Stomach (tissue), 9 donors: ENCODE results near the gene PTPRT. TPM values are rescaled to one million over a fixed set of nuclear protein-coding genes. Genes with fewer than 3 reads are reported as not detected.

Source experiments
- DNase-seq, 2 donors: peaks; one replicate each; pipeline versions ENCODE4 v3.0.0 to v3.0.0-alpha.2; 2013 to 2019
- H3K27ac ChIP-seq, 5 donors: fragments of 200-600 bp in 4 of 5; sonication (generic) in 4 of 5; one replicate each; pipeline ENCODE4 v1.5.1; 2013 to 2019; ENCODE audit warnings: mild to moderate bottlenecking in 1 of 5, moderate library complexity in 1 of 5
- H3K27me3 ChIP-seq, 3 donors: fragments of 200-600 bp; sonication (generic); one replicate each; pipeline ENCODE4 v1.5.1; 2017 to 2019; ENCODE audit warnings: mixed run types in 1 of 3
- H3K36me3 ChIP-seq, 4 donors: fragments of 200-600 bp; sonication (generic); 1 replicate in 3 of 4; 2 replicates in 1 of 4; pipeline ENCODE4 v1.5.1; 2016 to 2019
- H3K4me1 ChIP-seq, 4 donors: fragments of 200-600 bp; sonication (generic); one replicate each; pipeline ENCODE4 v1.5.1; 2016 to 2019
- H3K4me3 ChIP-seq, 4 donors: fragments of 200-600 bp; sonication (generic) in 3 of 4; one replicate each; pipeline ENCODE4 v1.5.1; 2016 to 2019; ENCODE audit warnings: mild to moderate bottlenecking in 1 of 4
- H3K9me3 ChIP-seq, 4 donors: fragments of 200-600 bp; sonication (generic); one replicate each; pipeline ENCODE4 v1.5.1; 2016 to 2019
- CTCF ChIP-seq, 7 experiments: fragments of 450-650 bp in 4 of 7; fragments of 200-600 bp in 3 of 7; sonication (generic) in 3 of 7; IDR thresholded peaks; one replicate each; pipeline ENCODE4 v1.5.1; 2016 to 2019; ENCODE audit warnings: antibody characterized with exemption in 7 of 7, control low read depth in 2 of 7, mild to moderate bottlenecking in 1 of 7
- EP300 ChIP-seq: sonication (generic); formaldehyde crosslinking; IDR thresholded peaks from one replicate; pipeline ENCODE4 v1.6.1; 2017; ENCODE audit warnings: antibody characterized with exemption
- POLR2A ChIP-seq, 4 donors: fragments of 450-650 bp; IDR thresholded peaks; one replicate each; pipeline ENCODE4 v1.6.1; 2016; ENCODE audit warnings: antibody characterized with exemption in 4 of 4, control low read depth in 2 of 4, mild to moderate bottlenecking in 1 of 4, moderate library complexity in 1 of 4
- POLR2AphosphoS5 ChIP-seq, 3 donors: sonication (generic); formaldehyde crosslinking; IDR thresholded peaks; one replicate each; pipeline ENCODE4 v1.6.1; 2016; ENCODE audit warnings: antibody characterized with exemption in 3 of 3
- WGBS, 5 donors: extraction: QIAGEN DNeasy Blood & Tissue Kit in 3 of 5; methylation state at CpG; one replicate each; pipeline versions ENCODE4 v1.1.5 to v1.1.7; 2013 to 2018; 5-methylcytosine and 5-hydroxymethylcytosine counted together
- intact Hi-C: fragments of 100-400 bp; cut with DNase I; formaldehyde crosslinking; loops from one replicate; pipeline ENCODE4 v1.15.1; 2023; ENCODE audit warnings: low total_unique reads
- polyA plus RNA-seq, 3 donors: library from polyadenylated mRNA; stranded (reverse); fragments of 200-250 nt; gene quantifications; one replicate each; pipeline ENCODE4 v1.2.3, GENCODE V29; 2013
- total RNA-seq, 5 donors: library from RNA; depleted of rRNA; stranded (reverse); fragments of >200 nt; gene quantifications; one replicate each; pipeline versions ENCODE4 v1.1.0 to v1.2.3, GENCODE V29; 2014 to 2016
- donor health status: healthy with polysubstance abuse.
- donor health status: Bipolar disorder and iron deficiency.
- donor health status: healthy.

PTPRT gene
- total and polyA plus RNA-seq, 8 donors, result 0.05 to 11.6 (median 1.7) TPM; not detected in 2

GRCh38 chr20:42376131-42376530 lies 813.6 kb downstream of the PTPRT start:
- no peak for DNase-seq
- H3K36me3 ChIP-seq, result no peaks in the 10 kb centered on the region
- intact Hi-C loops, result no loop called here
- H3K4me3 ChIP-seq, result no peak overlapping the region
- TF ChIP-seq EP300, result no peak
- TF ChIP-seq POLR2AphosphoS5 (IDR thresholded peaks at IDR 0.05), result no peak
- no peak for TF ChIP-seq CTCF (IDR thresholded peaks at IDR 0.05)
- TF ChIP-seq POLR2A (IDR thresholded peaks at IDR 0.05), result no peak
- H3K9me3 ChIP-seq, result no peaks in the 10 kb centered on the region
- H3K27me3 ChIP-seq, result no peaks in the 10 kb centered on the region
- H3K4me1 ChIP-seq, result no peaks in the 10 kb centered on the region
- WGBS, 5 donors, result 82 to 94% (median 89%) methylated on average over 6 of the region's 6 CpGs
- H3K27ac ChIP-seq, result no peak overlapping the region

- H3K9me3 ChIP-seq, result no peaks in the 10 kb centered on the region
- H3K36me3 ChIP-seq, result no peaks in the 10 kb centered on the region
- DNase-seq, result no peak
- no peak overlapping the region for H3K27ac ChIP-seq
- H3K4me3 ChIP-seq, result no peak overlapping the region
- peaks cover 0 to 10% (median 0%) of the 10 kb centered on the region in 3 donors for H3K27me3 ChIP-seq
- no peak for TF ChIP-seq POLR2A (IDR thresholded peaks at IDR 0.05)
- 48 to 93% (median 78%) methylated on average over 2 of the region's 2 CpGs for WGBS, 5 donors
- intact Hi-C loops, result no loop called here
- no peaks in the 10 kb centered on the region for H3K4me1 ChIP-seq
These were observed 816.7 kb downstream of the PTPRT start for GRCh38 chr20:42373049-42373448.

GRCh38 chr20:42370075-42370474 lies 819.6 kb downstream of the PTPRT start:
- WGBS, 5 donors, result 35 to 48% (median 38%) methylated on average over 6 of the region's 6 CpGs
- DNase-seq, result no peak
- intact Hi-C loops, result no loop called here

GRCh38 chr20:42368910-42369309 lies 820.8 kb downstream of the PTPRT start:
- H3K36me3 ChIP-seq, result no peaks in the 10 kb centered on the region
- H3K9me3 ChIP-seq, result no peaks in the 10 kb centered on the region
- DNase-seq, result no peak
- no peaks in the 10 kb centered on the region for H3K4me1 ChIP-seq
- H3K27me3 ChIP-seq, result peaks cover 0 to 21% (median 0%) of the 10 kb centered on the region in 3 donors
- intact Hi-C loops, result no loop called here
- TF ChIP-seq EP300 (no peak), POLR2A (IDR thresholded peaks at IDR 0.05) (no peak), POLR2AphosphoS5 (IDR thresholded peaks at IDR 0.05) (no peak), CTCF (IDR thresholded peaks at IDR 0.05) (no peak)
- 62 to 76% (median 71%) methylated on average over 3 of the region's 3 CpGs for WGBS, 5 donors
- no peak overlapping the region for H3K27ac ChIP-seq
- no peak overlapping the region for H3K4me3 ChIP-seq

More at GRCh38 chr20:42370075-42370474, 819.6 kb downstream of the PTPRT start:
- H3K36me3 ChIP-seq, result no peaks in the 10 kb centered on the region
- H3K4me3 ChIP-seq, result no peak overlapping the region
- no peaks in the 10 kb centered on the region for H3K9me3 ChIP-seq
- H3K4me1 ChIP-seq, result no peaks in the 10 kb centered on the region
- TF ChIP-seq EP300, result no peak
- TF ChIP-seq CTCF (IDR thresholded peaks at IDR 0.05), result no peak
- no peak for TF ChIP-seq POLR2AphosphoS5 (IDR thresholded peaks at IDR 0.05)
- no peak for TF ChIP-seq POLR2A (IDR thresholded peaks at IDR 0.05)
- peaks cover 0 to 21% (median 0%) of the 10 kb centered on the region in 3 donors for H3K27me3 ChIP-seq
- H3K27ac ChIP-seq, result no peak overlapping the region

GRCh38 chr20:42366626-42367025 lies 823.1 kb downstream of the PTPRT start:
- intact Hi-C loops, result no loop called here
- no peak for DNase-seq
- 65 to 77% (median 69%) methylated on average over 6 of the region's 6 CpGs for WGBS, 5 donors
- Histone ChIP-seq H3K4me1 (no peaks in the 10 kb centered on the region), H3K36me3 (no peaks in the 10 kb centered on the region), H3K4me3 (no peak overlapping the region), H3K9me3 (no peaks in the 10 kb centered on the region), H3K27ac (no peak overlapping the region), H3K27me3 (peaks cover 0 to 21% (median 0%) of the 10 kb centered on the region in 3 donors)
- TF ChIP-seq CTCF (IDR thresholded peaks at IDR 0.05) (no peak), EP300 (no peak), POLR2AphosphoS5 (IDR thresholded peaks at IDR 0.05) (no peak), POLR2A (IDR thresholded peaks at IDR 0.05) (no peak)
